Endothelial cell (in vitro differentiated cells): ENCODE data around the gene BEND7. TPM values are rescaled to one million over a fixed set of nuclear protein-coding genes. Genes with fewer than 3 reads are reported as not detected.
A peak's percentile ranks its signal among the peaks of the same experiment; 100 is the strongest.

ENCODE experiments used
- DNase-seq: peaks from one replicate; pipeline ENCODE4 v3.0.0; 2021; ENCODE audit warnings: low spot score
- H3K27ac Mint-ChIP-seq: one replicate; pipeline ENCODE4 v1.8.0; 2021; ENCODE audit warnings: mixed read lengths, inconsistent platforms; ENCODE audit not compliant: unreplicated experiment
- H3K27me3 Mint-ChIP-seq: one replicate; pipeline ENCODE4 v1.8.0; 2021; ENCODE audit warnings: mild to moderate bottlenecking, moderate library complexity, mixed read lengths, inconsistent platforms; ENCODE audit not compliant: unreplicated experiment
- H3K36me3 Mint-ChIP-seq: one replicate; pipeline ENCODE4 v1.8.0; 2021; ENCODE audit warnings: mild to moderate bottlenecking, low read depth, mixed read lengths, inconsistent platforms; ENCODE audit not compliant: unreplicated experiment
- H3K4me1 Mint-ChIP-seq: one replicate; pipeline ENCODE4 v1.8.0; 2021; ENCODE audit warnings: mild to moderate bottlenecking, mixed read lengths, inconsistent platforms; ENCODE audit not compliant: unreplicated experiment
- H3K4me3 Mint-ChIP-seq: one replicate; pipeline ENCODE4 v1.8.0; 2021; ENCODE audit warnings: mild to moderate bottlenecking, mixed read lengths, inconsistent platforms; ENCODE audit not compliant: unreplicated experiment
- H3K9me3 Mint-ChIP-seq: one replicate; pipeline ENCODE4 v1.8.0; 2021; ENCODE audit warnings: mixed read lengths, inconsistent platforms; ENCODE audit not compliant: unreplicated experiment
- total RNA-seq: library from RNA; stranded (reverse); fragmentation: NEBNext Ultra II Directional; extraction: Animal tissue kit (Norgen Biotek cat#: 25700); gene quantifications from one replicate; pipeline ENCODE4 v1.2.1, GENCODE V29; 2021; ENCODE audit not compliant: unreplicated experiment
- TF ChIP-seq, protein P1 (sequence below): fragments of 200-600 bp; sonication (generic); IDR thresholded peaks from one replicate; pipeline ENCODE4 v1.5.0; 2021; ENCODE audit warnings: antibody characterized with exemption; ENCODE audit not compliant: unreplicated experiment

Gene BEND7
- total RNA-seq, 1 donor from 2014 or later, result 53.3 TPM

DNA sequence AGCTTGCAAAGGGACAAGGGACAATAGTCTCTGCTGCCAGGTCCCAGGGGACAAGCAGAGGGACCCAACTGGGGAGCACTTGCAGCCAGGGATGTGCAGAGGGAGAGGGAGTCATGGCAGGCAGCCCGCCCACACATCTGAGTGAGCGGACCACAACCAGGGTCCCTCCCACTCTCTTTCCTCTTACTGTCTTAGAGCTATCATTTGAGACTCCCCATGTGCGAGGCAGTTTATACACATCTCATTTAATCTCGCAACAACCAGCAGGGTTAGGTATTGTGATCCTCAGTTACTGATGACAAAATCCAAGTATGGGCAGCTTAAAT lies 70.2 kb downstream of the BEND7 start:
- no peak for DNase-seq
- TF ChIP-seq, protein P1, sequence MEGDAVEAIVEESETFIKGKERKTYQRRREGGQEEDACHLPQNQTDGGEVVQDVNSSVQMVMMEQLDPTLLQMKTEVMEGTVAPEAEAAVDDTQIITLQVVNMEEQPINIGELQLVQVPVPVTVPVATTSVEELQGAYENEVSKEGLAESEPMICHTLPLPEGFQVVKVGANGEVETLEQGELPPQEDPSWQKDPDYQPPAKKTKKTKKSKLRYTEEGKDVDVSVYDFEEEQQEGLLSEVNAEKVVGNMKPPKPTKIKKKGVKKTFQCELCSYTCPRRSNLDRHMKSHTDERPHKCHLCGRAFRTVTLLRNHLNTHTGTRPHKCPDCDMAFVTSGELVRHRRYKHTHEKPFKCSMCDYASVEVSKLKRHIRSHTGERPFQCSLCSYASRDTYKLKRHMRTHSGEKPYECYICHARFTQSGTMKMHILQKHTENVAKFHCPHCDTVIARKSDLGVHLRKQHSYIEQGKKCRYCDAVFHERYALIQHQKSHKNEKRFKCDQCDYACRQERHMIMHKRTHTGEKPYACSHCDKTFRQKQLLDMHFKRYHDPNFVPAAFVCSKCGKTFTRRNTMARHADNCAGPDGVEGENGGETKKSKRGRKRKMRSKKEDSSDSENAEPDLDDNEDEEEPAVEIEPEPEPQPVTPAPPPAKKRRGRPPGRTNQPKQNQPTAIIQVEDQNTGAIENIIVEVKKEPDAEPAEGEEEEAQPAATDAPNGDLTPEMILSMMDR, result no peak
- H3K36me3 Mint-ChIP-seq, result peaks cover 45% of the 10 kb centered on the region
- H3K4me1 Mint-ChIP-seq, result peaks cover 5% of the 10 kb centered on the region
- H3K27me3 Mint-ChIP-seq, result peaks cover 5% of the 10 kb centered on the region
- no peak overlapping the region for H3K4me3 Mint-ChIP-seq
- H3K9me3 Mint-ChIP-seq, result no peaks in the 10 kb centered on the region
- no peak overlapping the region for H3K27ac Mint-ChIP-seq

DNA sequence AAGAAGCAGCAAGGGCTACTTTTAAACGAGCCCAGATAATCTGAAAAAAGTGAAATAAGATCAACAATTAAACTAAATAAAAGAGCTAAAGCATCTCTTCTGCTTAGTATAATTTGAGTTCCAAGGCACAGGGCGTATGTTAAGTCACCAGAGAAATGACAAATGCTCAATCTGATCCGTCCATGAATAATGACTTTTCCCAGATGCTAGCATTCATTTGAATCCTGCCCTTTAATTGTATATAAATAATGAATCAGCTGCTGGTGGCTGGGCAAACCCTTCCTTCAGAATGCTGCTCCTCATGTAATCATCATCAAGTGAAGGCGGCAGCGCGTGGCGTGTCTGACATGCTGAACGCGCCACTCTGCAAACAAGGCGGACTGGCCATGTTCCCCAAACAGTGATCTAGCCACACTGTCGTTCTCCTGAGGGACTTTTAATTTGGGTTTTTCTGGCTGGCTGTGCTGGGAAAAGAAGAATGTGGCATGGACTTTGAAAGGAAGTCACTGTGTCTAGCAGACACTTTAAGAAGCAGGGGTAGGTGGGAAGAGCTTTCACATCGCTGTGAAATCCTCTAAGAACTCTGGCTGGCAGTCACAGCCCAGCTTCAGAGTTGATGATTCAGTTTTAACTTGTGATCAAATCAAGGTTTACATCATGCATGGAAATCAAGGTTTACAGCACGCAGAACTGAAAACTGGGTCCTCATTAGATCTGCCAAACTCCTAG lies 70.7 kb downstream of the BEND7 start:
- Mint-ChIP-seq H3K9me3 (no peaks in the 10 kb centered on the region), H3K27me3 (peaks cover 5% of the 10 kb centered on the region), H3K4me1 (peaks cover 4% of the 10 kb centered on the region), H3K36me3 (peaks cover 41% of the 10 kb centered on the region), H3K4me3 (no peak overlapping the region), H3K27ac (no peak overlapping the region)
- TF ChIP-seq, protein P1, result no peak
- DNase-seq, result no peak

DNA sequence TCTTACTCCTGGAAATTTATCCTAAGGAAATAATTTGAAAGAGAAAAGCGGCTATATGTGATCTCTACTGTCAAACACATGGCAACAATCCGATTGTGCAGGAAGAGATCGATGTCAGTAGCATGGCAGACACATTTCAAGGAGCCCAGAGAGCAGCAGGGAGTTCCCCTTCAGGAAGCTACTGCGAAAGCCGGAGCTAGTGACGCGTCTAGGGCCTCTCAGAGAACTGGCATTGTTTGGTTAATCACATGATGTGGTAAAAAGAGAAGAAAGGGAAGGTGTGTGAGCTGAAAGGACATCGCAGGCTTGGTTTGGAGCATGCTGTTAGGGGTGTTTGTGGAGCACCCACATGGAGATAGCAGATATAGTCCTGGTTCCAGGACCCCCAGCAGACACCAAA lies 74.9 kb downstream of the BEND7 start:
- peak overlapping the region; percentile 15 for H3K27ac Mint-ChIP-seq
- no peak overlapping the region for H3K4me3 Mint-ChIP-seq
- no peaks in the 10 kb centered on the region for H3K9me3 Mint-ChIP-seq
- DNase-seq, result no peak
- H3K27me3 Mint-ChIP-seq, result peaks cover 5% of the 10 kb centered on the region
- H3K4me1 Mint-ChIP-seq, result peaks cover 10% of the 10 kb centered on the region
- TF ChIP-seq, protein P1, result no peak
- peaks cover 26% of the 10 kb centered on the region for H3K36me3 Mint-ChIP-seq

DNA sequence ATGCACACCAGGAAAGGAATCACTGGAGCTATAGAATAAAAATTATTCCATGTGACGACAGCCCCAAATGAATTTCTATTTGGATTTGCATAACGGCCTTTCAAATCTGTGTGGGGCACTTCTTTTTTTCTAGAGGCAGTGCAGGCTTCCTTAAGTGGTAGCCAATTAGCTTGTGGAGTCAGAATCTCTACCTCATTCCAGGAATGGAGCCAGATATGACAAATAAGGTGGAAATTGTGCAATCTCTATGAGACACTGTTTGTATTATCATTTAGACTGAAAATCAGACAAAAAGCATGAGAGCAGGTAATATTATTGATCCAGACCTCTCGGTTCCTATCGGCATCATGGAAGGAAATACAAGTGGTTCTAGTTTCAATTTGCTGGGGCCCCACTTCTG lies 78.7 kb downstream of the BEND7 start:
- Mint-ChIP-seq H3K36me3 (peaks cover 41% of the 10 kb centered on the region), H3K9me3 (no peaks in the 10 kb centered on the region), H3K27ac (no peak overlapping the region), H3K4me1 (peaks cover 10% of the 10 kb centered on the region), H3K4me3 (no peak overlapping the region), H3K27me3 (peaks cover 2% of the 10 kb centered on the region)
- TF ChIP-seq, protein P1, result no peak
- DNase-seq, result no peak

DNA sequence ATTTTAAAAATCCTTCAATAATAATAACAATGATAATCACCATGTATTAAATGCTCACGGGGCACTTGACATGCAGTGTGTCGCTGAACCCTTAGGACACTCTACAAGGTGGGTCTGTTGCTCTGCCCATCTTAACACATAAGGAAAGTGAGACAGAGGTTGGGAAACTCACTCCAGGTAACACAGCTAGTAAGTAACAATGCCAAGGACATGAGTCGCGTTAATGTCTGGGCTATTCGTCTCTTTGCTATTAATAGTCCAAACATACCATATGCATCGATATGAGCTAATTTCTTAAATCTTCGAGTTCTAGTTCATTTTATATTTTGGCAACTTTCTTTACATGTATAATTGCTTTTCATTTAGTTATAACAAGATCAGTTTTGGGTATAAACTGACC lies 79.5 kb downstream of the BEND7 start:
- H3K9me3 Mint-ChIP-seq, result no peaks in the 10 kb centered on the region
- TF ChIP-seq, protein P1, result no peak
- peaks cover 42% of the 10 kb centered on the region for H3K36me3 Mint-ChIP-seq
- no peaks in the 10 kb centered on the region for H3K27me3 Mint-ChIP-seq
- H3K27ac Mint-ChIP-seq, result no peak overlapping the region
- H3K4me1 Mint-ChIP-seq, result peaks cover 10% of the 10 kb centered on the region
- no peak for DNase-seq
- no peak overlapping the region for H3K4me3 Mint-ChIP-seq
